ENCODE results near the gene CCDC12. TPM values are rescaled to one million over a fixed set of nuclear protein-coding genes. Genes with fewer than 3 reads are reported as not detected.
A peak's percentile ranks its signal among the peaks of the same experiment; 100 is the strongest.

The CCDC12 gene
- total RNA-seq, 1 donor from 2014 or later = 69.1 TPM

- H3K36me3 Mint-ChIP-seq (ENCODE audit: low read depth) = no peaks in the 10 kb centered on the region
- peaks cover 53% of the 10 kb centered on the region for H3K27me3 Mint-ChIP-seq (ENCODE audit: insufficient read depth)
Measured at GRCh38 chr3:46892285-46893145, 84.0 kb downstream of the CCDC12 start.

GRCh38 chr3:46891132-46891531, 85.4 kb downstream of the CCDC12 start:
- Mint-ChIP-seq H3K4me1 (ENCODE audit: low read depth) (peaks cover 4% of the 10 kb centered on the region), H3K27ac (no peak overlapping the region), H3K4me3 (no peak overlapping the region), H3K27me3 (ENCODE audit: insufficient read depth) (peaks cover 62% of the 10 kb centered on the region), H3K36me3 (ENCODE audit: low read depth) (no peaks in the 10 kb centered on the region), H3K9me3 (no peaks in the 10 kb centered on the region)
- intact Hi-C loops (cut with micrococcal nuclease) = no loop called here
- DNase-seq (ENCODE audit: low spot score) = no peak

More at GRCh38 chr3:46892285-46893145, 84.0 kb downstream of the CCDC12 start:
- Mint-ChIP-seq H3K4me1 (ENCODE audit: low read depth) (peaks cover 4% of the 10 kb centered on the region), H3K27ac (no peak overlapping the region), H3K9me3 (no peaks in the 10 kb centered on the region), H3K4me3 (peak overlapping the region; percentile 57)
- no peak for DNase-seq (ENCODE audit: low spot score)
- intact Hi-C loops (cut with micrococcal nuclease) = no loop called here

GRCh38 chr3:46890132-46890531, 86.4 kb downstream of the CCDC12 start:
- no peak overlapping the region for H3K4me3 Mint-ChIP-seq
- H3K27me3 Mint-ChIP-seq (ENCODE audit: insufficient read depth) = peaks cover 63% of the 10 kb centered on the region
- intact Hi-C loops (cut with micrococcal nuclease) = no loop called here
- no peaks in the 10 kb centered on the region for H3K36me3 Mint-ChIP-seq (ENCODE audit: low read depth)
- H3K9me3 Mint-ChIP-seq = no peaks in the 10 kb centered on the region
- no peak for DNase-seq (ENCODE audit: low spot score)
- no peak overlapping the region for H3K27ac Mint-ChIP-seq
- peaks cover 2% of the 10 kb centered on the region for H3K4me1 Mint-ChIP-seq (ENCODE audit: low read depth)

- Mint-ChIP-seq H3K27me3 (ENCODE audit: insufficient read depth) (peaks cover 67% of the 10 kb centered on the region), H3K9me3 (no peaks in the 10 kb centered on the region), H3K4me1 (ENCODE audit: low read depth) (no peaks in the 10 kb centered on the region), H3K4me3 (no peak overlapping the region), H3K27ac (no peak overlapping the region), H3K36me3 (ENCODE audit: low read depth) (no peaks in the 10 kb centered on the region)
- intact Hi-C loops (cut with micrococcal nuclease) = no loop called here
- DNase-seq (ENCODE audit: low spot score) = no peak
Measured at GRCh38 chr3:46889381-46890110, 87.0 kb downstream of the CCDC12 start.

GRCh38 chr3:46888705-46889104, 87.8 kb downstream of the CCDC12 start:
- Mint-ChIP-seq H3K27me3 (ENCODE audit: insufficient read depth) (peaks cover 68% of the 10 kb centered on the region), H3K36me3 (ENCODE audit: low read depth) (no peaks in the 10 kb centered on the region)
- intact Hi-C loops (cut with micrococcal nuclease) = no loop called here

GRCh38 chr3:46887980-46888494, 88.5 kb downstream of the CCDC12 start:
- Mint-ChIP-seq H3K4me1 (ENCODE audit: low read depth) (no peaks in the 10 kb centered on the region), H3K9me3 (no peaks in the 10 kb centered on the region), H3K27me3 (ENCODE audit: insufficient read depth) (peaks cover 67% of the 10 kb centered on the region), H3K4me3 (no peak overlapping the region), H3K27ac (no peak overlapping the region), H3K36me3 (ENCODE audit: low read depth) (no peaks in the 10 kb centered on the region)
- intact Hi-C loops (cut with micrococcal nuclease) = no loop called here
- no peak for DNase-seq (ENCODE audit: low spot score)

More at GRCh38 chr3:46888705-46889104, 87.8 kb downstream of the CCDC12 start:
- Mint-ChIP-seq H3K4me1 (ENCODE audit: low read depth) (no peaks in the 10 kb centered on the region), H3K9me3 (no peaks in the 10 kb centered on the region), H3K27ac (no peak overlapping the region), H3K4me3 (no peak overlapping the region)
- no peak for DNase-seq (ENCODE audit: low spot score)

GRCh38 chr3:46885612-46886011, 90.9 kb downstream of the CCDC12 start:
- no peaks in the 10 kb centered on the region for H3K36me3 Mint-ChIP-seq (ENCODE audit: low read depth)
- H3K27me3 Mint-ChIP-seq (ENCODE audit: insufficient read depth) = peaks cover 59% of the 10 kb centered on the region
- no peaks in the 10 kb centered on the region for H3K9me3 Mint-ChIP-seq

GRCh38 chr3:46884929-46885328, 91.6 kb downstream of the CCDC12 start:
- H3K27ac Mint-ChIP-seq = no peak overlapping the region
- H3K27me3 Mint-ChIP-seq (ENCODE audit: insufficient read depth) = peaks cover 65% of the 10 kb centered on the region
- no peak for DNase-seq (ENCODE audit: low spot score)
- intact Hi-C loops (cut with micrococcal nuclease) = no loop called here
- H3K9me3 Mint-ChIP-seq = no peaks in the 10 kb centered on the region
- no peaks in the 10 kb centered on the region for H3K4me1 Mint-ChIP-seq (ENCODE audit: low read depth)
- H3K4me3 Mint-ChIP-seq = no peak overlapping the region
- H3K36me3 Mint-ChIP-seq (ENCODE audit: low read depth) = no peaks in the 10 kb centered on the region

More at GRCh38 chr3:46885612-46886011, 90.9 kb downstream of the CCDC12 start:
- Mint-ChIP-seq H3K27ac (no peak overlapping the region), H3K4me3 (no peak overlapping the region), H3K4me1 (ENCODE audit: low read depth) (no peaks in the 10 kb centered on the region)
- no peak for DNase-seq (ENCODE audit: low spot score)
- intact Hi-C loops (cut with micrococcal nuclease) = no loop called here

GRCh38 chr3:46884427-46884826, 92.1 kb downstream of the CCDC12 start:
- DNase-seq (ENCODE audit: low spot score) = no peak
- intact Hi-C loops (cut with micrococcal nuclease) = no loop called here
- Mint-ChIP-seq H3K9me3 (no peaks in the 10 kb centered on the region), H3K27me3 (ENCODE audit: insufficient read depth) (peaks cover 70% of the 10 kb centered on the region), H3K36me3 (ENCODE audit: low read depth) (no peaks in the 10 kb centered on the region), H3K4me3 (no peak overlapping the region), H3K27ac (no peak overlapping the region), H3K4me1 (ENCODE audit: low read depth) (no peaks in the 10 kb centered on the region)

- Mint-ChIP-seq H3K4me1 (ENCODE audit: low read depth) (no peaks in the 10 kb centered on the region), H3K27me3 (ENCODE audit: insufficient read depth) (peaks cover 73% of the 10 kb centered on the region), H3K4me3 (peak overlapping the region; percentile 30), H3K27ac (no peak overlapping the region), H3K36me3 (ENCODE audit: low read depth) (no peaks in the 10 kb centered on the region), H3K9me3 (no peaks in the 10 kb centered on the region)
- DNase-seq (ENCODE audit: low spot score) = no peak
- intact Hi-C loops (cut with micrococcal nuclease) = no loop called here
Measured at GRCh38 chr3:46883830-46884185, 92.7 kb downstream of the CCDC12 start.

GRCh38 chr3:46883054-46883829, 93.3 kb downstream of the CCDC12 start:
- peaks cover 71% of the 10 kb centered on the region for H3K27me3 Mint-ChIP-seq (ENCODE audit: insufficient read depth)
- H3K4me1 Mint-ChIP-seq (ENCODE audit: low read depth) = no peaks in the 10 kb centered on the region
- H3K27ac Mint-ChIP-seq = no peak overlapping the region
- intact Hi-C loops (cut with micrococcal nuclease) = no loop called here
- H3K9me3 Mint-ChIP-seq = no peaks in the 10 kb centered on the region
- no peaks in the 10 kb centered on the region for H3K36me3 Mint-ChIP-seq (ENCODE audit: low read depth)
- H3K4me3 Mint-ChIP-seq = peak overlapping the region; percentile 42
- DNase-seq (ENCODE audit: low spot score) = no peak

GRCh38 chr3:46882377-46883053, 94.0 kb downstream of the CCDC12 start:
- no peaks in the 10 kb centered on the region for H3K4me1 Mint-ChIP-seq (ENCODE audit: low read depth)
- no peak for DNase-seq (ENCODE audit: low spot score)
- no peaks in the 10 kb centered on the region for H3K36me3 Mint-ChIP-seq (ENCODE audit: low read depth)
- intact Hi-C loops (cut with micrococcal nuclease) = no loop called here
- H3K4me3 Mint-ChIP-seq = peak overlapping the region; percentile 42
- H3K27me3 Mint-ChIP-seq (ENCODE audit: insufficient read depth) = peaks cover 64% of the 10 kb centered on the region
- no peaks in the 10 kb centered on the region for H3K9me3 Mint-ChIP-seq
- no peak overlapping the region for H3K27ac Mint-ChIP-seq
